GM19455 (cell line): Measurements from ENCODE around the gene PKD1.
A peak's percentile ranks its signal among the peaks of the same experiment; 100 is the strongest.

Experiments
- ATAC-seq: cut with Tn5 transposase; IDR thresholded peaks from one replicate; pipeline ENCODE4 v1.9.1; 2021; ENCODE audit not compliant: unreplicated experiment

PKD1 gene

GRCh38 chr16:2056077-2056476 is 79.6 kb downstream of the PKD1 start:
- no peak for ATAC-seq

GRCh38 chr16:2054543-2055245 is 81.0 kb downstream of the PKD1 start:
- no peak for ATAC-seq

- no peak for ATAC-seq
These were observed 81.8 kb downstream of the PKD1 start for GRCh38 chr16:2053897-2054296.

GRCh38 chr16:2053211-2053610 is 82.5 kb downstream of the PKD1 start:
- ATAC-seq, result no peak

GRCh38 chr16:2048116-2048543 is 87.6 kb downstream of the PKD1 start:
- no peak for ATAC-seq

GRCh38 chr16:2047330-2048115 is 88.2 kb downstream of the PKD1 start, which contains the start of the genes NTHL1 and TSC2:
Gene NTHL1 (minus strand): TSS chr16:2047834. CDS start chr16:2047823, 11 bp downstream.
Gene TSC2 (plus strand): TSS chr16:2047985. CDS start chr16:2048616, 631 bp downstream.
- ATAC-seq, result peak; percentile 94

GRCh38 chr16:2046893-2047329 is 88.8 kb downstream of the PKD1 start:
- ATAC-seq, result no peak

GRCh38 chr16:2045965-2046892 is 89.5 kb downstream of the PKD1 start:
- ATAC-seq, result no peak

- no peak for ATAC-seq
These were observed 91.2 kb downstream of the PKD1 start for GRCh38 chr16:2044541-2044940.

- no peak for ATAC-seq
These were observed 91.8 kb downstream of the PKD1 start for GRCh38 chr16:2043667-2044451.

- ATAC-seq, result no peak
These were observed 92.6 kb downstream of the PKD1 start for GRCh38 chr16:2042986-2043666.

GRCh38 chr16:2042171-2042985 is 93.3 kb downstream of the PKD1 start:
- ATAC-seq, result no peak

- ATAC-seq, result no peak
These were observed 94.7 kb downstream of the PKD1 start for GRCh38 chr16:2040787-2041522.

- no peak for ATAC-seq
These were observed 95.5 kb downstream of the PKD1 start for GRCh38 chr16:2040041-2040786.

GRCh38 chr16:2039274-2040031 is 96.2 kb downstream of the PKD1 start:
- no peak for ATAC-seq
